Activated naive CD4-positive, alpha-beta T cell treated with anti-CD3 and anti-CD28 coated beads, Interleukin-2, amount 50 U/mL, for 72 hours (primary cell): ENCODE measurements around the gene HIF1A. TPM values are rescaled to one million over a fixed set of nuclear protein-coding genes. Genes with fewer than 3 reads are reported as not detected.

Experiments used
- ATAC-seq, 2 donors: fragments of 150-1000 bp; cut with Tn5 transposase; 2 replicates each; pipeline ENCODE4 v1.10.0; 2021; ENCODE audit warnings: mild to moderate bottlenecking in 2 of 2, moderate library complexity in 2 of 2
- DNase-seq, 2 donors: peaks; one replicate each; pipeline ENCODE4 v3.0.0; 2021 to 2022; ENCODE audit warnings: low spot score in 2 of 2
- H3K27ac Mint-ChIP-seq, 2 donors: one replicate each; pipeline ENCODE4 v1.8.0; 2022; ENCODE audit warnings: mild to moderate bottlenecking in 2 of 2, mixed read lengths in 2 of 2
- H3K36me3 Mint-ChIP-seq, 2 donors: one replicate each; pipeline ENCODE4 v1.8.0; 2022; ENCODE audit warnings: mixed read lengths in 2 of 2
- H3K9me3 Mint-ChIP-seq, 2 donors: one replicate each; pipeline ENCODE4 v1.8.0; 2022; ENCODE audit warnings: mixed read lengths in 2 of 2
- total RNA-seq, 2 donors: library from RNA; stranded (reverse); gene quantifications; one replicate each; pipeline ENCODE4 v1.2.3, GENCODE V29; 2022

The HIF1A gene
- total RNA-seq, 2 donors from 2014 or later, result 165 to 170 TPM

DNA sequence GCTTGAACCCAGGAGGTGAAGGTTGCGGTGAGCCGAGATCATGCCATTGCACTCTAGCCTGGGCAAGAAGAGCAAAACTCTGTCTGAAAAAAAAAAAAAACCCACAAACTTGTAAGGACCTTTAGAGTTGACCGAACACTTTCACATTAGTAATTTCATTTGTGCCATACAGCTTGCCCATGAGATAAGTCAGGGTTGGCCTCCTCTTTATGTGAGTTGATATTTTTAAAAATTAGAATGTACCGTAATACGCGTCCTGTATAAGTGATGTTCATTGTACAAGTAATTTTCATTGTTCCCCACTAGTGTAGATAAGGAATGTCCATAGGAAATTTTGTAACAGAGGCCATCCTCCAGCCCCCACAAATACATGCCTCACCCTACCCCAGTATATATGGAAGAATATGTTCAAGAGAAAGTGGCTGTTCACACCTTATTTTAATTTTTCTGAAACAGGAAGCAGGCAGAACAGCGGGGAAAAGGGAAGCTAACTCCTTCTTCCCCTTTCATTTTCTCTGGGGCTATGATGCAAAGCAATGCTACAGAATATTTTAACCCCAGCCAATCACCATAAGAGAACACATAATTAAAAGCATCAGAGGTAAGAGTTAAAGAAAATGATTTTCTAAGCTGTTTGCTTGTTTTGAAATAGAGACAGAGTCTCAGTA, 31.9 kb upstream of the HIF1A start:
- no peaks in the 10 kb centered on the region for H3K9me3 Mint-ChIP-seq
- DNase-seq (no peak), ATAC-seq (peak; percentile 8 to 40)
- peak overlapping the region; percentile 98 to 99 for H3K27ac Mint-ChIP-seq
- H3K36me3 Mint-ChIP-seq, result peaks cover 0 to 19% of the 10 kb centered on the region in 2 donors

DNA sequence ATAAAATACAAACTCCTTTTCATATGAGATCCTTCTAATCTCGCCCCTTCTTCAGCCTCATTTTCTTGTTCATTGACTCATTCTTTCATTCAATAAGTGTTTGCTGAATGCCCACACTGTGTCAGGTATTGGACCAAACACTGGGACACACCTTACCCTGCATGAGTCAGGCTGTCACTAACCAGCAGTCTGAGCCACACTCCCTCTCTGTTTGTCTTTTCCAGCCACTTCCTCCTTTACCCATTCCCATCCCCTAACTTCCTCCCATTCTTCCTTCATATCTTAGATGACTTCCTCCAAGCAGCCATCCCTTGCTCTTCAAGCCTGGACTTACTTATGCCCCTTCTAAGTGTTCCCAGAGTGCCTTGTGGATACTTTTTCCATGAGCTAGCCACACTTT, 27.0 kb upstream of the HIF1A start:
- Mint-ChIP-seq H3K9me3 (no peaks in the 10 kb centered on the region), H3K27ac (no peak overlapping the region), H3K36me3 (peaks cover 0 to 6% of the 10 kb centered on the region in 2 donors)
- DNase-seq (no peak), ATAC-seq (peak; percentile 69 to 76)

DNA sequence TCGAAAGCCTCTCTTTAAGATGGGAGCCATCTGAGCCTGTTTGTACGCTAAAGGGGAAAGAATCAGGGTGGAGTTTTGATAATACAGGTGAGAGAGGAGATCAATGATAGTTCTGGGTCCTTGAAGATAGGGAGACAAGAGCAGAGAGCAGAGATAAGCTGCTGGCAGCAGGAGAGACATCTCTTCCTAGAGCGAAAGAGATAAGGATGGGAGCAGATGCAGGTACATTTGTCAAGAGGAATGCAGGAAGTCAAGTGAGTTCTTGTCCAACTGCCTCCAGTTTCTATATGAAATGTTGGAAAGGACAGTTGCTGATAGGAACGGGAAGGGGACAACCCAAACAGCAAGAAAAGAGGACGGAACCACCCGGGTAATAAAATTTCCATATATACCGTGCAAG, 24.7 kb upstream of the HIF1A start:
- no peak overlapping the region for H3K27ac Mint-ChIP-seq
- ATAC-seq (peak in 1 of 2 donors; percentile 1), DNase-seq (no peak)
- H3K36me3 Mint-ChIP-seq, result peaks cover 0 to 5% of the 10 kb centered on the region in 2 donors
- H3K9me3 Mint-ChIP-seq, result no peaks in the 10 kb centered on the region

DNA sequence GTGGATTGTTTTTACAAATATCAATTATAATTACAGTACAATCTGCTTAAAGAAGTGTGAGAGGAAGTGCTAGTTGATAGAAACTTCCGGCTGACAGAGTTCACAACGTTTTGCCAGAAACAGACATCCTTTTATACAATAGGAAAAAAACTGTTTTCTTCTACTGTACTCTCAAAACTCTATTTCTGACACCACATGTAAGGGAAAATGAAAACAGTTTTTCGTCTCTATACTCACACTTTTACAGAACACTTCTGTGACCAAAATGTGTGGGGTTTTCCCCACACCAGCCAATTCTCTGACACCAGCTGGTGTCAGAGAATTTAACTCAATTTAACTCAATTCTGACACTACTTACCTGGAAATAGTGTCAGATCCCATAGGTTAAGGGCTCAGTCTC, 24.2 kb upstream of the HIF1A start:
- ATAC-seq, result peak; percentile 82 to 91
- Mint-ChIP-seq H3K27ac (peak overlapping the region in 1 of 2 donors; percentile 62), H3K36me3 (no peaks in the 10 kb centered on the region), H3K9me3 (no peaks in the 10 kb centered on the region)
- no peak for DNase-seq

DNA sequence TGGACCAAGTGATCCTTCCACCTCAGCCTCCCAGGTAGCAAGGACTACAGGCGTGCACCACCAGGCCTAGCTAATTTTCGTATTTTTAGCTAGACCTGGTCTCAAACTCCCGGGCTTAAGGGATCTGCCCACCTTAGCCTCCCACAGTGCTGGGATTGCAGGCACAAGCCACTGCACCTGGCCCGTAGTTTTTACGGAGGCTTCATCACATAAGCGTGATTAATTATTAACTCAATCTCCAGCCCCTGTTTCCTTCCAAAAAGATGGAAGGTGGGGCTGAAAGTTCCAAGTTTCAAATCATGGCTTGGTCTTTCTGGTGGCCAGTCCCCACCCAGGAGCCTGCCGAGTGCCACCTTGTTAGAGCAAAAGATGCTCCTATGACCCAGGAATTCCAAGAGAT, 22.5 kb upstream of the HIF1A start:
- ATAC-seq (no peak), DNase-seq (no peak)
- H3K9me3 Mint-ChIP-seq, result no peaks in the 10 kb centered on the region
- H3K36me3 Mint-ChIP-seq, result no peaks in the 10 kb centered on the region
- H3K27ac Mint-ChIP-seq, result no peak overlapping the region

DNA sequence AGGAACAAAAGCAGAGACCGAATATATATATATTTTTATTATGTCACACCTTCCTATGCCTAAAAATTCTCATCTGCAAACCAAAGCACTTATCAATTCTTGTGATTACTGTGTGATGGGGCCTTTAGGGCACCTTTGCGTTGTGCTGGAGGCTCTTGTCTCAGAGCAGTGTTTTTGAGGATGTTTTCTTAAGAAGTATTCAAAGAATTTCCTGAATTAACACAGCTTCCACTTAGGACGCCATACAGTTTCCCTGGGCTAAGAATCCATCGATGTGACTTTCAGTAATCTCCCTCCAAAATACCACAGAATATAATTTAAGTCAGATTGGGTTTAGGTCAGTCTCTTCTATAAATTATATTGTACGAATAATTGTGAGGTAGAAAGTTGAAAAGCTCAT, 22.0 kb upstream of the HIF1A start:
- Mint-ChIP-seq H3K9me3 (no peaks in the 10 kb centered on the region), H3K27ac (no peak overlapping the region), H3K36me3 (no peaks in the 10 kb centered on the region)
- no peak for ATAC-seq
- no peak for DNase-seq

DNA sequence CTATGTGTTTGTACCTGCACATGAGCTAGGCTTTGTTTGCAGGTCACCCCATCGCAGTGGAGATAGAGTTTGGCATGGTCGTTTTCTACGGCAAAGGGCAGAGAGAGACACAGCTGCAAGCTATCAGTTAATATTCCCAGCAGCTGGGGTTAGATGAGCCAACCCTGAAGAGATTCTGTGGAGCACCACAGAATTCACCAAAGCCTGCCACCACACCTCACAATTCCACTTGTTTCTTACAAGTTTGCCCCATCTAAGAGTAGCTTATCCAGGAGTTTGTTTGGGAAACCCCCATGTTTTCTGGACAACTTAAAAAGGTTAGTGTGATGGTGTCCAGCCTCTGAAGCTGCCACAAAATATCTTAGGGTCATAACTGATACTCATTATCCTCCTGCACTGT, 20.0 kb upstream of the HIF1A start:
- H3K27ac Mint-ChIP-seq, result no peak overlapping the region
- H3K36me3 Mint-ChIP-seq, result no peaks in the 10 kb centered on the region
- ATAC-seq (no peak), DNase-seq (no peak)
- no peaks in the 10 kb centered on the region for H3K9me3 Mint-ChIP-seq

DNA sequence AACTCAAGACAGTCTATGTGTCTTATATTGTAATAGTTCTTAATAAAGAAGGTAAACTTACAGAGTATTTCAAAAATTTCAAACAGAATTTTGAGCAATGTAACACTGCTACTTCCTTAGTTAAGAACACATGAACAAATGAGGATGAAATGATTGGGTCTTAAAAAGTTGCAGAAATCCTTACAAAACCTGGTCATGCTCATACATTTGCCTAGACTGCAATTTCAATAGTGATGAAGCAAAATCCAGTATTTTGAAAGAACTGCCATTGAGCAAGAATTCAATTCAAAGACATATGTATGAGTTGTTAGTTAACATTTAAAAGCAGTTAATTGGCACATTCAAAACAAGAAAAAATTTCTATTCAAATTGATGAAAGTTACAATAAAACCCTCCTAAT, 17.8 kb upstream of the HIF1A start:
- DNase-seq, result no peak
- Mint-ChIP-seq H3K36me3 (no peaks in the 10 kb centered on the region), H3K9me3 (no peaks in the 10 kb centered on the region), H3K27ac (no peak overlapping the region)
- ATAC-seq, result no peak

DNA sequence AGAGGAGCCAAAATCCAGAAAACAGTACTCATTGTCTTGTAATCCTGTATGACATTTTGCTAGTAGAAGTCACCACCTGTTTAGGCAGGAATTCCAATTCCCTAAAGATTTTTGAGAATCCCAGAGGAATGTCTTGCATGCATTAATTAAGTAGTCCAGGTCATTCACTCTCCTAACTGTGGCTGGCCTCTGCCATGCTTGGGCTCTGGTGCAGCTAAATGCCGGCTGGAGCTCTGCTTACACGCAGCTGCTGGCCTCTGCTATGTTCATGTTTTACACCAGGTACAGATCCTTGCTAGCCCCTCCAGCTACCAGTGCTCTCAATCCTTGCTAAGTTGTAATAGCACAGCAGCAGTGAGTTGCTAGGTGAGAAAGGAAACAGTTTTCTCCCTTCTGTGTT, 16.3 kb upstream of the HIF1A start:
- Mint-ChIP-seq H3K27ac (no peak overlapping the region), H3K9me3 (no peaks in the 10 kb centered on the region), H3K36me3 (no peaks in the 10 kb centered on the region)
- DNase-seq, result no peak
- ATAC-seq, result no peak

DNA sequence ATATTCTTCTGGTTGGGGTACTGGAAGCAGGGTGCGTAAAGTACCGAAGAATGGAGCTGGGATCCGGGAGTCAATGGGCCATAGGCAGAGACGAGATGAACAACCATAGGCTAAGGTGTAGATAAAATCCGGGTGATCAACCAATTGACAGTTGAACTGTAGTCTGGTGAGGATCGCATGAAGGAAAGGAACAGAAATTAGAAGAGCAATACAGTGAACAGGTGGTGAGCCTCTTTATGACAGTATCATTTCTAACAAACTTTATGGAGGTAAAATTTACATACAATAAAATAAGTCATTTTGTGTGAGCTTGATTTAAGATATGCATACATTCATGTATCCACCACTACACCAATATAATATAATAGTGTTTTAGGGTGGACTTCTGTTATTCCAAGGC, 13.9 kb upstream of the HIF1A start:
- Mint-ChIP-seq H3K36me3 (no peaks in the 10 kb centered on the region), H3K27ac (no peak overlapping the region), H3K9me3 (no peaks in the 10 kb centered on the region)
- ATAC-seq (no peak), DNase-seq (no peak)

DNA sequence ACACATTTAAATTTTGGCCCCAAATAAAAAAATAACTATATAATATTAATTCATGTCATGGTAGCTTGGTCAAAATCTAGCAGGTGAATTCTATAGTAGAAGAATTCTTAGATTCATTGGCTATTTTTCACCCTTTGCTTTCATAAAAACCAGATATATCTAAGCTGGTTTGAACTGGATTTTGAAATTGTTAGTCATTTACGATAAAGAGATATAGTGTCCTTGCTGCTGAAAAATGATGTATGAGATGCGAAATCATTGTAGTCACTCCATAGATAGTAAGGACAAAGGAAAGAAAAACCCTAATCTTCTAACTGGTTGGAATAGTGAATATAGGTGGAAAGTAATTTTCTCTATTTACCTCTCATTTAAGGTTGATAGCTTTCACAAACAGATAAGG, 12.2 kb upstream of the HIF1A start:
- ATAC-seq, result no peak
- H3K36me3 Mint-ChIP-seq, result no peaks in the 10 kb centered on the region

DNA sequence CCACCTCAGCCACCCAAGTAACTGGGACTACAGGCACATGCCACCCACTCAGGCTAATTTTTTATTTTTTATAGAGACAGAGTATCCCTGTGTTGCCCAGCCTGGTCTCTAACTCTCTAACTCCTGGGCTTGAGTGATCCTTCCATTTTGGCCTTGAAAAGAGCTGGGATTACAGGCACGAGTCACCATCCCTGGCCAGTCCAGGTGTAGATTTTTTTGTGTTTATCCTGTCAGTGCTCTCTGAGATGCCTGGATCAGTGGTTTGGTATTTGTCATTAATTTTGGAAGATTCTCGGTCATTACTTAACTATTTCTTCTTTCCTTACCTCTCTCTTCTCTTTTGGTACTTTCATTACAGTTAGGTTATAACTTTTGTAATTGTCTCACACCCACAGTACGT, 5.3 kb upstream of the HIF1A start:
- Mint-ChIP-seq H3K9me3 (peaks cover 0 to 3% of the 10 kb centered on the region in 2 donors), H3K36me3 (peaks cover 0 to 10% of the 10 kb centered on the region in 2 donors), H3K27ac (peak overlapping the region in 1 of 2 donors; percentile 84)
- ATAC-seq (no peak), DNase-seq (no peak)

More for the DNA sequence above, 12.2 kb upstream of the HIF1A start:
- no peak for DNase-seq
- H3K27ac Mint-ChIP-seq, result no peak overlapping the region
- no peaks in the 10 kb centered on the region for H3K9me3 Mint-ChIP-seq

DNA sequence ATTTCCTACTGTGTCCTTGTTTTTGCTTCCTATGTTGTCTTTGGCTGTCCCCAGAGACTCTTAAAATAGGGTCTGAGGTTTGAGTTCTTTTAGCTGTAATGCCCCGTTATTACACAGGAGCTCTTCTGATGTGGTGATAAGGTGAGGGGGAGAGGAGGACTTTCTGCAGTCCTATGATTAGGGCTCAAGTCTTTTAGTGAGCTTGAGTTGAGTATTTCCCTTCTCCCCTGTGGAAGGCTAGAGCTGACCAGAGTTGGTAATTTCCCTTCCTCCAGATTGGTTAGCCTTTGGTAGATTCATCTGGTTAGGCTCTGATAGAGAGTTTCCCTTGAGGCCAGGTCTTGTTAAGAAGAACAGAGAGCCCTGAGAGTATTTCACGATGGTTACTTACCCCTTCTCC, 4.3 kb upstream of the HIF1A start:
- ATAC-seq (peak; percentile 0 to 46), DNase-seq (no peak)
- peak overlapping the region in 1 of 2 donors; percentile 84 for H3K27ac Mint-ChIP-seq
- peaks cover under 1 to 11% of the 10 kb centered on the region in 2 donors for H3K36me3 Mint-ChIP-seq
- H3K9me3 Mint-ChIP-seq, result peaks cover 0 to 3% of the 10 kb centered on the region in 2 donors

DNA sequence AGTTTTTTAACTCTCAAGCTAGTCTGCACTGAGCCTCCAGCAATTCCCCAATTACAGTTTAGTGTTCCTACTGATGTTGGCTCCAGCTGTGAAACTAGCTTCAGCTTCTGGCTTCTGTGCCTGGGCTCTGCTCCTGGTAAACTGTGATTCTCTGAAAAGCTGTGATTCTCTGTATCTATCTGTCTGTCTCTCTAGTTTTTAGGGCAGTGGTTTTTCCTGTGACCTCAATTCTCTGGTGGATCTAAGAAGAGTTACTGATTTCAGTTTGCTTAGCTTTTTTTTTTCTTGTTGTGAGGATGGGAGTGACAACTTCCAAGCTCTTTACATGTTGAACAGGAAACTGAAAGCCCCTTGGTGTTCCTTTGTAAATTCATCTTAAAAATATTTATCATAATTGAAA, 3.8 kb upstream of the HIF1A start:
- DNase-seq (no peak), ATAC-seq (no peak)
- peak overlapping the region in 1 of 2 donors; percentile 84 for H3K27ac Mint-ChIP-seq
- H3K36me3 Mint-ChIP-seq, result peaks cover 6 to 16% of the 10 kb centered on the region in 2 donors
- peaks cover 0 to 3% of the 10 kb centered on the region in 2 donors for H3K9me3 Mint-ChIP-seq

DNA sequence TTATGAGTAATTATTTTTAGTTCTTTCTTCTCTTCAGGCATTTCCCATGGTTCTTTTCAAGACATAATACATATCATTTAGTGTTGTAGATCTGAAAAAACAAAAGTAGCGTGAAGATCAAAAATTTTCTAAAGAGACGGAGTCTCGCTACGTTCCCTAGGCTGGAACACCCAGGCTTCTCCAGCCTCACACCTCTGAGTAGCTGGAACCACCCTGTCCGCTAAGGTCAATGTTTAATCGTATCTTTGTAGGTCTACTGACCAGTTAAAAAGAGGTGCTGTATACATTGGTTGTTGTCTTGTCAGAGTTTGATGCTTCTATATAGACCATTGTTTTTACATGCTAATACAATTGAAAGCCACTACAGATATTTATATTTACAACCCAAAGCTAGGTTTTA, 1.3 kb upstream of the HIF1A start:
- Mint-ChIP-seq H3K27ac (peak overlapping the region; percentile 96 to 97), H3K36me3 (peaks cover 28 to 42% of the 10 kb centered on the region in 2 donors), H3K9me3 (no peaks in the 10 kb centered on the region)
- DNase-seq, result no peak
- no peak for ATAC-seq

DNA sequence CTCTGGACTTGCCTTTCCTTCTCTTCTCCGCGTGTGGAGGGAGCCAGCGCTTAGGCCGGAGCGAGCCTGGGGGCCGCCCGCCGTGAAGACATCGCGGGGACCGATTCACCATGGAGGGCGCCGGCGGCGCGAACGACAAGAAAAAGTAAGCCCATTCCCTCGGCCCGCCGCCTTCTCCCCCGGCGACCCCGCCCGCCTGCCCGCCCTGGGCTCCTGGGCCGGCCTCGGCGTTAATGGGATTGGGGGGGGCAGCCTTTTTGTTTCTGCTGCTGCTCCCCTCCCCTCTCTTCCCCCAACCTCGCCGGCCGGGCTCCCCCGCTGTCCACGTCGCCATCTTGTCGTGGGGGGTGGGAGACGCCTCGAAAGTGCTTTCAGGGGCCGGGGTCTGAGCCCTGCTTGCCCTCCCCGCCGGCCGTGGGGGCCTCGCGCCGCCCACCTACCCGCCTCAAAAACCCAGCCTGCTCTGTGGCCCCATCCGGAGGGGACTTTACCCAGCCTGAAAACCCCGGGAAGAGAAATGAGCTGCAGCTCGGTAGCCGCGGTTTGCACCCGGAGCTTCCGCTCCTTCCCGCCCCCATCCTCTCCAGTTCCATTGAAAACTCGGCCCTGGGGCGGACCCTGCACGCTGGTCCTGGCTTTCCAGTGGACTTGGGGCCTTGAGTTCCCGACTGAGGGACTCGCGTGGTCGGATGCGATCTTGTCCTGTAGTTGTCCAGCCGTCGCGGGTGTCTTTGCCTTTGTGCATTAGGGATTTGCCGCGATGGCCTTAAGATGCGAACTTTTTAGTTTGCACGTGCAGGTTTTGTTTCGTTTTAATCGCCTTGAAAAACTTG, 598 bp downstream of the HIF1A start:
- peaks cover 40 to 45% of the 10 kb centered on the region in 2 donors for H3K36me3 Mint-ChIP-seq
- DNase-seq, result peak; percentile 52 to 84
- H3K27ac Mint-ChIP-seq, result peak overlapping the region; percentile 96 to 97
- ATAC-seq, result peak; percentile 4 to 17
- H3K9me3 Mint-ChIP-seq, result no peaks in the 10 kb centered on the region

DNA sequence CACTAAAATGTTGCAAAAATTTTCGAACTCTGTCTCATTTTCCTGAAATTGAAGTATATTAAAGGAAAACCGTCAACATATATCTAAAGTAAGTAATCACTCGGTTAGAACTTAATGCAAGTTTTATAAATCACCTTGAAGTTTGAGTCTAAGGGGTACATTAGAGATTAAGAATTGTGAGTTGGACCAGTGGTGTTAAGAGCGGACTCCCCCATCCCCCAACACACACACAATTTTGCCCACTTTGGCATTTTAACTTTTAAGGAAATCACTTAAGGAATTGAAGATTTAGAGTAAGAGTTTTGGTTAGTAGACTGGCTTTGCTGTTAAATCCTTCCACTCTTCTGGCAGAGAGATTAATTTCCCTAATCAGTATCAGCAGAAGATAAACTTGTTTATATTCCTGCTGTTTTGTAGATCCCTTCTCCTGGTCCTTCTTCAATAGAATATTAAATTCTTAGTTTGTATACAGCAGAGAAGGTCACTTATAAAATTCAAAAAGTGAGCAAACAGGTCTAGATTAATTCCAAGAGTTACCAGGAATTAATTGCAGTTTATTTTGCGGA, 1.5 kb downstream of the HIF1A start:
- ATAC-seq, result no peak
- no peaks in the 10 kb centered on the region for H3K9me3 Mint-ChIP-seq
- no peak for DNase-seq
- H3K27ac Mint-ChIP-seq, result peak overlapping the region; percentile 96 to 97
- peaks cover 41 to 45% of the 10 kb centered on the region in 2 donors for H3K36me3 Mint-ChIP-seq
